ENCODE results near the gene SIRT7. TPM values are rescaled to one million over a fixed set of nuclear protein-coding genes. Genes with fewer than 3 reads are reported as not detected.
A peak's percentile ranks its signal among the peaks of the same experiment; 100 is the strongest.

Gene SIRT7
- total and polyA plus RNA-seq, 2 donors from 2014 or later: 17.4 to 25.2 TPM

DNA sequence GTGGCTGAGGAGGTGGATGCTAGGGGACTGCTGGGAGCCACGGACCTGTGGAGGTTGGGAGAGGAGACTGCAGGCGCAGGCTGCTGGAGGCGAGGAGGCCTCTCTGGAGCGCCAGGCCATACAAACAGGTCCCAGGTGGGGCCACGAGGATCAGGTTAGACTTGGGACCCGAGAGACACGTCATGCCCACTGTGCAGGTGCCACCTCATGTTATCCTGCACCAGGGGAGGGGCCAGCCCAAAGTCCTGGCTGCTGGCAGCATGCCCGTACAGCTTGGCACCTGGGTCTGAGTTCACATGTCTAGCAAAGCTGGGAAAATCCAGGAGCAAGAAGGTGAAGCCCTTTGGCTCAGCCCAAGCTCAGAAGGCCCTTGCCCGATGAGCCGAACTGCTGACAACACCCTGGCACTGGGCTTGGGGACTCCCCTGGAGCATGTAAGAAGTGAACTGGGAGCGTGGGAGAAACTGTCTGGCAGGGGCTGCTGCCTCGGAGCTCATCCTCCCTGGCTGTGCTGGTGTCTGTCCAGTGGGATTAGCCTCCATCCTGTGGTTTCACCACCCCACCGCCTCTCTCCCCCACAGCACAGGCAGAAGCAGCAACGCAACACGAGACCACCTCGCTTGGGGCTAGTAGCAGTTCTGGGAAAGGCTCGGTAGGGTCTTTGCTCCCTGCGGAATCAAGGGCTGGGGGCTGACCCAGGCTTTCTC, 52.1 kb downstream of the SIRT7 start:
- intact Hi-C loops (cut with DNase I): no loop called here
- TF ChIP-seq, protein P1, sequence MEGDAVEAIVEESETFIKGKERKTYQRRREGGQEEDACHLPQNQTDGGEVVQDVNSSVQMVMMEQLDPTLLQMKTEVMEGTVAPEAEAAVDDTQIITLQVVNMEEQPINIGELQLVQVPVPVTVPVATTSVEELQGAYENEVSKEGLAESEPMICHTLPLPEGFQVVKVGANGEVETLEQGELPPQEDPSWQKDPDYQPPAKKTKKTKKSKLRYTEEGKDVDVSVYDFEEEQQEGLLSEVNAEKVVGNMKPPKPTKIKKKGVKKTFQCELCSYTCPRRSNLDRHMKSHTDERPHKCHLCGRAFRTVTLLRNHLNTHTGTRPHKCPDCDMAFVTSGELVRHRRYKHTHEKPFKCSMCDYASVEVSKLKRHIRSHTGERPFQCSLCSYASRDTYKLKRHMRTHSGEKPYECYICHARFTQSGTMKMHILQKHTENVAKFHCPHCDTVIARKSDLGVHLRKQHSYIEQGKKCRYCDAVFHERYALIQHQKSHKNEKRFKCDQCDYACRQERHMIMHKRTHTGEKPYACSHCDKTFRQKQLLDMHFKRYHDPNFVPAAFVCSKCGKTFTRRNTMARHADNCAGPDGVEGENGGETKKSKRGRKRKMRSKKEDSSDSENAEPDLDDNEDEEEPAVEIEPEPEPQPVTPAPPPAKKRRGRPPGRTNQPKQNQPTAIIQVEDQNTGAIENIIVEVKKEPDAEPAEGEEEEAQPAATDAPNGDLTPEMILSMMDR (IDR thresholded peaks at IDR 0.05; ENCODE audit: borderline replicate concordance, extremely low read depth, insufficient read depth): no peak
- no peak for FAIRE-seq
- Histone ChIP-seq H3K36me3 (ENCODE audit: control insufficient read depth in 2 of 3, insufficient read depth in 3 of 3, low read length in 3 of 3) (peaks cover 0 to 10% (median 0%) of the 10 kb centered on the region in 3 donors), H3K4me1 (ENCODE audit: control insufficient read depth in 2 of 3, insufficient read depth in 2 of 3, low read depth in 1 of 3, low read length in 3 of 3) (peaks cover 0 to 45% (median 35%) of the 10 kb centered on the region in 3 donors), H3K9ac (ENCODE audit: low read length in 3 of 3) (peak overlapping the region in 1 of 3 donors; percentile 34), H3K27ac (ENCODE audit: low read depth in 2 of 2, low read length in 2 of 2) (peak overlapping the region; percentile 61 to 86), H3K9me3 (ENCODE audit: control insufficient read depth in 2 of 3, insufficient read depth in 1 of 3, low read length in 3 of 3) (no peaks in the 10 kb centered on the region), H3K4me3 (ENCODE audit: low read length in 3 of 3) (no peak overlapping the region), H3K27me3 (ENCODE audit: control insufficient read depth, insufficient read depth, low read length) (no peaks in the 10 kb centered on the region)
- DNase-seq: peak in 1 of 5 donors; percentile 87

DNA sequence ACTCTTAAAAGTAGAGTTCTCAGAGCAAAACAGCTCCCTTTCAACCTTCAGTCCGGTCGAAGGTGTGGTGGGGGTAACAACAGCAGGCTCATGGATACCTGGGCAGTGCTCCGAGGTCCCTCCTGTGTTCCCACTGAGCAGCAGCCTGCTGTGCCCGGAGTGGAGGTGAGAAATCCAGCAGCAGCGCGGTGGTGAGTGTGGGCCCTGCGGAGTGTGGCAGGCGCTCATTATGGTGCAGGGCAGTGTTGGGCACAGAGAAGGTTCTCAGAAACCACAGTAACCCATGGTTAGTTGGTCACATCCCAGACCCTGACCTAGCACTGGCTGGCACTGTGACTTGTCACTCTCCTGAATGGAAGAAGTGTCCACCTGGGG, 52.6 kb downstream of the SIRT7 start:
- intact Hi-C loops (cut with DNase I): no loop called here
- no peaks in the 10 kb centered on the region for H3K9me3 ChIP-seq (ENCODE audit: control insufficient read depth in 2 of 3, insufficient read depth in 1 of 3, low read length in 3 of 3)
- H3K27ac ChIP-seq (ENCODE audit: low read depth in 2 of 2, low read length in 2 of 2): peak overlapping the region; percentile 61 to 86
- H3K4me3 ChIP-seq (ENCODE audit: low read length in 3 of 3): no peak overlapping the region
- no peak for DNase-seq
- H3K9ac ChIP-seq (ENCODE audit: low read length in 3 of 3): no peak overlapping the region
- H3K27me3 ChIP-seq (ENCODE audit: control insufficient read depth, insufficient read depth, low read length): no peaks in the 10 kb centered on the region
- FAIRE-seq: no peak
- TF ChIP-seq, protein P1 (IDR thresholded peaks at IDR 0.05; ENCODE audit: borderline replicate concordance, extremely low read depth, insufficient read depth): no peak
- peaks cover 0 to 45% (median 35%) of the 10 kb centered on the region in 3 donors for H3K4me1 ChIP-seq (ENCODE audit: control insufficient read depth in 2 of 3, insufficient read depth in 2 of 3, low read depth in 1 of 3, low read length in 3 of 3)
- H3K36me3 ChIP-seq (ENCODE audit: control insufficient read depth in 2 of 3, insufficient read depth in 3 of 3, low read length in 3 of 3): peaks cover 0 to 10% (median 0%) of the 10 kb centered on the region in 3 donors

DNA sequence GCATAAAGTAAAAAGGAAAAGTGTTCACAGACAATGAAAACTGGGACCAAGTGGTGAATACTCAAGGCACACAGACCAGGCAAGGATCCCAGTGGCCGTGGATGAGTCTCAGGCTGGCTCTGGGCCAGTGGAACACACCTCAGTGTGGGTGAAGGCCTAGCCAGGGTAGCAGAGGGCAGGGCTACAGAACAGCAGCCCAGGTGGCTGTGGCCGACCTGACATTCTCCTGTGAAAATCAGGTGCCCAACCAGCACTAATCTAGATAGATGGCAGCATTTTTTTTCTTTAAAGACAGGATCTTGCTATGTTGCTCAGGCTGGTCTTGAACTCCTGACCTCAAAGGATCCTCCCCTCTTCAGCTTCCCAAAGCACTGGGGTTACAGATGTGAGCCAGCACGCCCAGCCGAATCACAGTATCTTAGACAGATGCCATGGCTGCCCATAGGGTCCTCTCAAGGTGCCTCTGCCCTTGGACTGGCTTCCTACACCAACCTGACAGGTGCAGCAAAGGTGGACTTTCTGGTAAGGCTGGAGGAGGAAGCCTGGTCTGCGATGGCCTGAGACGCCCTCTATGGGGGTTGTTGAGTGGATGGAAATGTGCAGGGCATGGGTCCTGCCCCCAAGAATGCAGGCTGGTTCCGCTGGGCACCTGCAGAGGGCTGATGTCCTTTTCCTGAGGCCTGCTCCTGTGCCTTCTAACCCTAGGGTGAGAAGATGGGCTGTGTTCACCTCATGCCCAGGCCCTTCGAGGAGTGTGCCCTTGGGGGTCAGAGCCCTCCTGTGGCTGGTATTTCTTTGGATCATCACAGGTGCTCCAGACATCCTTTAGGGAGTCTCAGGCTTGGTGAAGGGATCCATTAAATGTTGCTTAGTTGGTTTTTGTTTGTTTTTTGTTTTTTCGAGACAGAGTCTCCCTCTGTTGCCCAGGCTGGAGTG, 53.9 kb downstream of the SIRT7 start:
- Histone ChIP-seq H3K4me3 (ENCODE audit: low read length in 3 of 3) (no peak overlapping the region), H3K9me3 (ENCODE audit: control insufficient read depth in 2 of 3, insufficient read depth in 1 of 3, low read length in 3 of 3) (no peaks in the 10 kb centered on the region), H3K27ac (ENCODE audit: low read depth in 2 of 2, low read length in 2 of 2) (no peak overlapping the region), H3K4me1 (ENCODE audit: control insufficient read depth in 2 of 3, insufficient read depth in 2 of 3, low read depth in 1 of 3, low read length in 3 of 3) (peaks cover 0 to 45% (median 36%) of the 10 kb centered on the region in 3 donors), H3K36me3 (ENCODE audit: control insufficient read depth in 2 of 3, insufficient read depth in 3 of 3, low read length in 3 of 3) (peaks cover 0 to 3% (median 0%) of the 10 kb centered on the region in 3 donors), H3K27me3 (ENCODE audit: control insufficient read depth, insufficient read depth, low read length) (no peaks in the 10 kb centered on the region), H3K9ac (ENCODE audit: low read length in 3 of 3) (no peak overlapping the region)
- no peak for DNase-seq
- FAIRE-seq: no peak
- TF ChIP-seq, protein P1 (IDR thresholded peaks at IDR 0.05; ENCODE audit: borderline replicate concordance, extremely low read depth, insufficient read depth): no peak
- intact Hi-C loops (cut with DNase I): no loop called here

Measured in kidney (tissue), 14 donors.